WTC11 (cell line): ENCODE results near the gene SHANK1. TPM values are rescaled to one million over a fixed set of nuclear protein-coding genes. Genes with fewer than 3 reads are reported as not detected.
A peak's percentile ranks its signal among the peaks of the same experiment; 100 is the strongest.
"Not testable (repeated sequence)": the region's sequence is repeated elsewhere in the genome, so short reads cannot be mapped to it uniquely, and the experiment has no call there.

Experiments
- ATAC-seq: fragments of 200-7000 bp; cut with Tn5 transposase; 2 replicates; pipeline ENCODE4 v1.10.0; 2021; ENCODE audit warnings: mild to moderate bottlenecking, moderate library complexity
- CTCF ChIA-PET: fragments of 300-600 bp; sonication (Branson Sonifier 250); formaldehyde crosslinking; loops from one replicate; lab custom pipeline; 2021; ENCODE audit warnings: antibody characterized with exemption; lab: Charles Lee
- POLR2A ChIA-PET: fragments of 350-600 bp; sonication (Branson Sonifier 250); formaldehyde crosslinking; loops from one replicate; lab custom pipeline; 2021; ENCODE audit warnings: antibody characterized with exemption; lab: Charles Lee
- DNase-seq: peaks from one replicate; pipeline ENCODE4 v3.0.0; 2021; ENCODE audit warnings: low spot score
- H3K27ac Mint-ChIP-seq: 2 replicates; pipeline ENCODE4 v1.8.0; 2021; ENCODE audit warnings: mixed read lengths
- H3K27me3 Mint-ChIP-seq: 2 replicates; pipeline ENCODE4 v1.8.0; 2021; ENCODE audit warnings: low read depth, mild to moderate bottlenecking, moderate library complexity, mixed read lengths
- H3K36me3 Mint-ChIP-seq: 2 replicates; pipeline ENCODE4 v1.8.0; 2021; ENCODE audit warnings: mixed read lengths
- H3K4me1 Mint-ChIP-seq: 2 replicates; pipeline ENCODE4 v1.8.0; 2022; ENCODE audit warnings: mixed read lengths
- H3K4me3 Mint-ChIP-seq: 2 replicates; pipeline ENCODE4 v1.8.0; 2021; ENCODE audit warnings: mild to moderate bottlenecking, moderate library complexity, mixed read lengths
- H3K9me3 Mint-ChIP-seq: 2 replicates; pipeline ENCODE4 v1.8.0; 2021; ENCODE audit warnings: mixed read lengths
- ESRRA ChIP-seq: sonication (generic); formaldehyde crosslinking; IDR thresholded peaks from 2 replicates; pipeline ENCODE4 v1.8.1; 2022; ENCODE audit warnings: mild to moderate bottlenecking, missing genetic modification reagents, borderline replicate concordance
- MAX ChIP-seq: sonication (generic); formaldehyde crosslinking; IDR thresholded peaks from 2 replicates; pipeline ENCODE4 v1.8.0; 2022; ENCODE audit warnings: mild to moderate bottlenecking, missing genetic modification reagents
- PRRX2 ChIP-seq: fragments of 250-450 bp; sonication (Bioruptor Pico); IDR thresholded peaks from 2 replicates; pipeline ENCODE4 v1.8.0; 2021; ENCODE audit warnings: mild to moderate bottlenecking
- ZMAT4 ChIP-seq: fragments of 250-450 bp; sonication (Bioruptor Pico); IDR thresholded peaks from 2 replicates; pipeline ENCODE4 v1.9.0; 2021; ENCODE audit warnings: mild to moderate bottlenecking
- total RNA-seq: library from RNA; stranded (reverse); gene quantifications from 3 replicates; pipeline ENCODE4 v1.2.3, GENCODE V29; 2021
- TF ChIP-seq, protein P1 (sequence below): sonication (generic); formaldehyde crosslinking; IDR thresholded peaks from 2 replicates; pipeline ENCODE4 v1.8.0; 2022; ENCODE audit warnings: mild to moderate bottlenecking, missing genetic modification reagents

SHANK1 gene
- total RNA-seq, 1 experiment from 2014 or later, result 8.7 TPM

- TF ChIP-seq MAX, result no peak
- TF ChIP-seq PRRX2 (CRISPR knock-in tag), result no peak
- TF ChIP-seq, protein P1, sequence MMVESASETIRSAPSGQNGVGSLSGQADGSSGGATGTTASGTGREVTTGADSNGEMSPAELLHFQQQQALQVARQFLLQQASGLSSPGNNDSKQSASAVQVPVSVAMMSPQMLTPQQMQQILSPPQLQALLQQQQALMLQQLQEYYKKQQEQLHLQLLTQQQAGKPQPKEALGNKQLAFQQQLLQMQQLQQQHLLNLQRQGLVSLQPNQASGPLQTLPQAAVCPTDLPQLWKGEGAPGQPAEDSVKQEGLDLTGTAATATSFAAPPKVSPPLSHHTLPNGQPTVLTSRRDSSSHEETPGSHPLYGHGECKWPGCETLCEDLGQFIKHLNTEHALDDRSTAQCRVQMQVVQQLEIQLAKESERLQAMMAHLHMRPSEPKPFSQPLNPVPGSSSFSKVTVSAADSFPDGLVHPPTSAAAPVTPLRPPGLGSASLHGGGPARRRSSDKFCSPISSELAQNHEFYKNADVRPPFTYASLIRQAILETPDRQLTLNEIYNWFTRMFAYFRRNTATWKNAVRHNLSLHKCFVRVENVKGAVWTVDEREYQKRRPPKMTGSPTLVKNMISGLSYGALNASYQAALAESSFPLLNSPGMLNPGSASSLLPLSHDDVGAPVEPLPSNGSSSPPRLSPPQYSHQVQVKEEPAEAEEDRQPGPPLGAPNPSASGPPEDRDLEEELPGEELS, result no peak
- TF ChIP-seq ZMAT4 (CRISPR knock-in tag), result no peak
- TF ChIP-seq ESRRA (CRISPR knock-in tag), result no peak
- TF ChIP-seq, all 79 proteins: peak for 0
These were observed 94.5 kb downstream of the SHANK1 start (continued) for GRCh38 chr19:50624949-50625600.

GRCh38 chr19:50620394-50620906 lies 99.2 kb downstream of the SHANK1 start:
- H3K27ac Mint-ChIP-seq, H3K27me3 Mint-ChIP-seq, H3K4me1 Mint-ChIP-seq, POLR2A ChIA-PET, H3K36me3 Mint-ChIP-seq, H3K9me3 Mint-ChIP-seq, H3K4me3 Mint-ChIP-seq, DNase-seq: not testable (repeated sequence)
- peak; percentile 77 for ATAC-seq
- CTCF ChIA-PET, result interaction anchor here (0.6 kb wide), 1 partner anchor 12 kb away, joined by 4 read pairs; no protein-coding TSS in a partner anchor

GRCh38 chr19:50619184-50619583 lies 100.4 kb downstream of the SHANK1 start:
- H3K4me1 Mint-ChIP-seq, H3K27me3 Mint-ChIP-seq, H3K27ac Mint-ChIP-seq, ATAC-seq, DNase-seq, H3K9me3 Mint-ChIP-seq, H3K4me3 Mint-ChIP-seq, POLR2A ChIA-PET, H3K36me3 Mint-ChIP-seq: not testable (repeated sequence)
- CTCF ChIA-PET, result interaction anchor here (0.6 kb wide), 1 partner anchor 159 kb away, joined by 3 read pairs; no protein-coding TSS in a partner anchor

DNA sequence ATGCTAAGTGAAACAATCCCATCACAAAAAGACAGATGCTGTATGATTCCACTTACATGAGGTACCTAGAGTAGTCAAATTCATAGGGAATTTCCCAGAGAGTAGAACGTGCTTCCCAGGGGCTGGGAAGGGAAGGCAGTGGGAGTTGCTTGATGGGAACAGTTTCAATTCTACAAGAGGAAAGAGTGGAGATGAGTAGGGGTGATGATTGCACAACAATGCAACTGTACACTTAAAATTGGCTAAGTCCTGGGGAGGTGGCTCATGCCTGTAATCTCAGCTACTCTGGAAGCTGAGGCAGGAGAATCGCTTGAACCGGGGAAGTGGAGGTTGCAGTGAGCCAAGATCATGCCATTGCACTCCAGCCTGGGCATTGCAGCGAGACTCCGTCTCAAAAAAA lies 101.2 kb downstream of the SHANK1 start:
- H3K4me3 Mint-ChIP-seq, ATAC-seq, H3K36me3 Mint-ChIP-seq, H3K27me3 Mint-ChIP-seq, H3K4me1 Mint-ChIP-seq, H3K9me3 Mint-ChIP-seq, POLR2A ChIA-PET, H3K27ac Mint-ChIP-seq, DNase-seq, CTCF ChIA-PET: not testable (repeated sequence)

GRCh38 chr19:50612504-50613404 lies 106.8 kb downstream of the SHANK1 start:
- H3K27me3 Mint-ChIP-seq, result peaks cover 32% of the 10 kb centered on the region
- H3K27ac Mint-ChIP-seq, ATAC-seq, POLR2A ChIA-PET, H3K4me1 Mint-ChIP-seq, H3K9me3 Mint-ChIP-seq, DNase-seq, H3K4me3 Mint-ChIP-seq, H3K36me3 Mint-ChIP-seq: not testable (repeated sequence)
- CTCF ChIA-PET, result interaction anchor here (0.8 to 1.2 kb wide), 2 partner anchors 56 to 112 kb away, joined by 3 to 4 read pairs; no protein-coding TSS in a partner anchor

Other genes with a start within 250 kb of the SHANK1 start
- 114 to 120 TPM (median 114 TPM) in 3 replicates for gene EMC10, start 243.3 kb downstream of the SHANK1 start, total RNA-seq
- 8.2 to 17.1 TPM (median 15.3 TPM) in 3 replicates for gene GARIN5A, start 243.0 kb downstream of the SHANK1 start, total RNA-seq
- gene JOSD2, start 208.6 kb downstream of the SHANK1 start, total RNA-seq, result 4.0 to 4.3 TPM (median 4.0 TPM) in 3 replicates
- gene ASPDH, start 205.9 kb downstream of the SHANK1 start, total RNA-seq, result not detected in 3 replicates
- gene LRRC4B, start 151.4 kb downstream of the SHANK1 start, total RNA-seq, result 10.0 to 11.0 TPM (median 10.9 TPM) in 3 replicates
- 14.6 to 21.7 TPM (median 20.1 TPM) in 3 replicates for gene SYT3, start 79.9 kb downstream of the SHANK1 start, total RNA-seq
- 22.4 to 24.5 TPM (median 22.9 TPM) in 3 replicates for gene C19orf81, start 70.4 kb downstream of the SHANK1 start, total RNA-seq
- 7.6 to 9.5 TPM (median 8.2 TPM) in 3 replicates for gene CLEC11A, start 3.6 kb upstream of the SHANK1 start, total RNA-seq
- gene GPR32, start 50.7 kb upstream of the SHANK1 start, total RNA-seq, result not detected in 3 replicates
- not detected in 3 replicates for gene ACP4, start 70.6 kb upstream of the SHANK1 start, total RNA-seq
- gene KLK1, start 104.0 kb upstream of the SHANK1 start, total RNA-seq, result 3.9 to 6.0 TPM (median 5.4 TPM) in 3 replicates
- not detected in 3 replicates for gene KLK15, start 113.8 kb upstream of the SHANK1 start, total RNA-seq
- gene KLK3, start 135.1 kb upstream of the SHANK1 start, total RNA-seq, result 0.13 to 0.25 TPM (median 0.16 TPM) in 3 replicates
- 0.18 to 0.46 TPM in 2 of 3 replicates, not detected in the other for gene KLK2, start 153.6 kb upstream of the SHANK1 start, total RNA-seq
- 0.27 to 0.82 TPM (median 0.70 TPM) in 3 replicates for gene KLK4, start 191.6 kb upstream of the SHANK1 start, total RNA-seq
- 0.66 to 1.0 TPM (median 0.69 TPM) in 3 replicates for gene KLK5, start 233.2 kb upstream of the SHANK1 start, total RNA-seq
- 0.52 to 1.1 TPM (median 0.92 TPM) in 3 replicates for gene KLK6, start 249.8 kb upstream of the SHANK1 start, total RNA-seq